Measurements from ENCODE around the gene PEX5L.
"Not testable (repeated sequence)": the region's sequence is repeated elsewhere in the genome, so short reads cannot be mapped to it uniquely, and the experiment has no call there.

Gene PEX5L

GRCh38 chr3:180036671-180037455 is at the start of gene PEX5L:
Gene PEX5L (minus strand): TSS chr3:180036937. CDS start chr3:180036599, 338 bp downstream.
- DNase-seq (ENCODE audit: low read depth in 2 of 2), result peak; percentile 4 to 13

GRCh38 chr3:180085122-180085710 is 48.5 kb upstream of the PEX5L start:
- no peak for DNase-seq (ENCODE audit: low read depth in 2 of 2)

GRCh38 chr3:180082699-180083098 is 46.0 kb upstream of the PEX5L start:
- DNase-seq (ENCODE audit: low read depth in 2 of 2), result no peak

- no peak for DNase-seq (ENCODE audit: low read depth in 2 of 2)
Measured at GRCh38 chr3:180078592-180078991, 41.9 kb upstream of the PEX5L start.

- no peak for DNase-seq (ENCODE audit: low read depth in 2 of 2)
Measured at GRCh38 chr3:180073561-180073960, 36.8 kb upstream of the PEX5L start.

GRCh38 chr3:180072786-180073185 is 36.0 kb upstream of the PEX5L start:
- DNase-seq (ENCODE audit: low read depth in 2 of 2), result no peak

- DNase-seq (ENCODE audit: low read depth in 2 of 2), result no peak
Measured at GRCh38 chr3:180070925-180071324, 34.2 kb upstream of the PEX5L start.

- no peak for DNase-seq (ENCODE audit: low read depth in 2 of 2)
Measured at GRCh38 chr3:180068023-180068422, 31.3 kb upstream of the PEX5L start.

- DNase-seq (ENCODE audit: low read depth in 2 of 2), result no peak
Measured at GRCh38 chr3:180066598-180066997, 29.9 kb upstream of the PEX5L start.

- DNase-seq (ENCODE audit: low read depth in 2 of 2), result no peak
Measured at GRCh38 chr3:180063783-180064182, 27.0 kb upstream of the PEX5L start.

- DNase-seq (ENCODE audit: low read depth in 2 of 2), result no peak
Measured at GRCh38 chr3:180062771-180063170, 26.0 kb upstream of the PEX5L start.

GRCh38 chr3:180059356-180059755 is 22.6 kb upstream of the PEX5L start:
- DNase-seq (ENCODE audit: low read depth in 2 of 2), result no peak

- no peak for DNase-seq (ENCODE audit: low read depth in 2 of 2)
Measured at GRCh38 chr3:180058238-180058637, 21.5 kb upstream of the PEX5L start.

- DNase-seq (ENCODE audit: low read depth in 2 of 2), result not testable (repeated sequence)
Measured at GRCh38 chr3:180055656-180056055, 18.9 kb upstream of the PEX5L start.

- no peak for DNase-seq (ENCODE audit: low read depth in 2 of 2)
Measured at GRCh38 chr3:180049391-180049790, 12.7 kb upstream of the PEX5L start.

GRCh38 chr3:180048840-180049239 is 12.1 kb upstream of the PEX5L start:
- DNase-seq (ENCODE audit: low read depth in 2 of 2), result no peak

- no peak for DNase-seq (ENCODE audit: low read depth in 2 of 2)
Measured at GRCh38 chr3:180048103-180048502, 11.4 kb upstream of the PEX5L start.

GRCh38 chr3:180040966-180041365 is 4.2 kb upstream of the PEX5L start:
- no peak for DNase-seq (ENCODE audit: low read depth in 2 of 2)

GRCh38 chr3:180036092-180036670 is 556 bp downstream of the PEX5L start:
- no peak for DNase-seq (ENCODE audit: low read depth in 2 of 2)

GRCh38 chr3:180026997-180027396 is 9.7 kb downstream of the PEX5L start:
- no peak for DNase-seq (ENCODE audit: low read depth in 2 of 2)

- DNase-seq (ENCODE audit: low read depth in 2 of 2), result no peak
Measured at GRCh38 chr3:180018543-180018942, 18.2 kb downstream of the PEX5L start.

GRCh38 chr3:180017846-180018245 is 18.9 kb downstream of the PEX5L start:
- DNase-seq (ENCODE audit: low read depth in 2 of 2), result no peak

GRCh38 chr3:180011927-180012326 is 24.8 kb downstream of the PEX5L start:
- no peak for DNase-seq (ENCODE audit: low read depth in 2 of 2)

Measured in stimulated activated CD4-positive, alpha-beta T cell treated with anti-CD3 and anti-CD28 coated beads, Interleukin-15, amount 100 ng/mL, for 48 hours (primary cell).